Smooth muscle cell (in vitro differentiated cells): ENCODE measurements around the gene NPLOC4. TPM values are rescaled to one million over a fixed set of nuclear protein-coding genes. Genes with fewer than 3 reads are reported as not detected.

Experiments
- DNase-seq: peaks from one replicate; lab custom pipeline; 2025; ENCODE audit not compliant: unreplicated experiment; lab: John Stamatoyannopoulos, UW
- H2AFZ ChIP-seq: fragments of 200-600 bp; sonication (generic); 2 replicates; pipeline ENCODE4 v1.6.0; 2016; ENCODE audit warnings: antibody characterized with exemption, low read depth, mild to moderate bottlenecking
- H3F3A ChIP-seq: fragments of 200-600 bp; sonication (generic); 2 replicates; pipeline ENCODE4 v1.6.0; 2017; ENCODE audit warnings: antibody characterized with exemption, low read depth
- H3K27ac ChIP-seq: fragments of 200-600 bp; sonication (generic); 2 replicates; pipeline ENCODE4 v1.5.1; 2016; ENCODE audit warnings: low read depth, mild to moderate bottlenecking
- H3K27me3 ChIP-seq: fragments of 200-600 bp; sonication (generic); 2 replicates; pipeline ENCODE4 v1.6.1; 2016; ENCODE audit warnings: low read depth, mild to moderate bottlenecking
- H3K36me3 ChIP-seq: fragments of 200-600 bp; sonication (generic); 2 replicates; pipeline ENCODE4 v1.5.1; 2016; ENCODE audit warnings: low read depth
- H3K4me1 ChIP-seq: fragments of 200-600 bp; sonication (generic); 2 replicates; pipeline ENCODE4 v1.5.1; 2016; ENCODE audit warnings: low read depth
- H3K4me2 ChIP-seq: fragments of 200-600 bp; sonication (generic); 2 replicates; pipeline ENCODE4 v1.6.0; 2016; ENCODE audit warnings: mild to moderate bottlenecking
- H3K4me3 ChIP-seq: fragments of 200-600 bp; sonication (generic); 2 replicates; pipeline ENCODE4 v1.5.1; 2016; ENCODE audit warnings: mild to moderate bottlenecking
- H3K79me2 ChIP-seq: fragments of 200-600 bp; sonication (generic); 2 replicates; pipeline ENCODE4 v1.6.0; 2016; ENCODE audit warnings: low read depth, mild to moderate bottlenecking
- H3K9ac ChIP-seq: fragments of 200-600 bp; sonication (generic); 2 replicates; pipeline ENCODE4 v1.6.0; 2016; ENCODE audit warnings: low read depth
- H3K9me3 ChIP-seq: fragments of 200-600 bp; sonication (generic); replicated peaks from 2 replicates; pipeline ENCODE4 v1.5.1; 2016; ENCODE audit warnings: low read depth
- H4K20me1 ChIP-seq: fragments of 200-600 bp; sonication (generic); 2 replicates; pipeline ENCODE4 v1.6.0; 2016; ENCODE audit warnings: low read depth
- WGBS: methylation state at CpG from one replicate; pipeline ENCODE4 v1.1.7; 2016; ENCODE audit warnings: low lambda C conversion rate; 5-methylcytosine and 5-hydroxymethylcytosine counted together
- polyA plus RNA-seq: library from polyadenylated mRNA; unstranded; fragments of >200 nt; fragmentation: Nextera tagmentation; extraction: Ambion mirVana; gene quantifications from 2 replicates; pipeline ENCODE4 v1.2.1, GENCODE V29; 2016
- total RNA-seq: library from RNA; depleted of rRNA; stranded (reverse); fragments of >200 nt; gene quantifications from 2 replicates; pipeline ENCODE4 v1.2.3, GENCODE V29; 2014
- TF ChIP-seq, protein P1 (sequence below): fragments of 200-600 bp; sonication (generic); IDR thresholded peaks from 2 replicates; pipeline ENCODE4 v1.5.1; 2017; ENCODE audit warnings: borderline replicate concordance, mild to moderate bottlenecking, antibody characterized with exemption; ENCODE audit not compliant: insufficient read depth, poor library complexity, severe bottlenecking

Gene NPLOC4
- total and polyA plus RNA-seq, 2 experiments from 2014 or later = 58.1 to 60.9 TPM

DNA sequence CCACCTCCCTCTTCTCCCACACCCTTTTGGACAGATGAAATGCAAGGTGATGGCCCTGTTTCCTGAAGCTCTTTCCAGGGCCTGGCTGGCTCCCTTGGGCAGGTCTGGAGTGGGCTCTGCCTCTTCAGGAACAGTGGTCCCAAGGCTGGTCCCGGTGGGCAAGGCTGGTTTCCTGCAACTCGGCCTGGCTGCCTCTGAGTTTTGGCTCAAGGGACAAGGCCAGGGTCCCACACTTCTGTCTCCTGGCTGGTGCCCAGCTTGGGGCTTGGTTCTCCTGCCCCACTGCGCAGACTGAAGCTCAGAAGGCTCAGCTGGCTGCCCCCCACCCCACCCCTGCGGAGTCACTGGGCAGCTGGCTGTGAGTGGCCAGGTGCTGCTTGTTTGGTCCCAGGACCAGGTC, 120.5 kb downstream of the NPLOC4 start:
- Histone ChIP-seq H3K27ac (peak overlapping the region; percentile 1), H3K9me3 (no peaks in the 10 kb centered on the region), H3K79me2 (peaks cover 41% of the 10 kb centered on the region), H3K4me3 (peak overlapping the region; percentile 61), H4K20me1 (peaks cover 64% of the 10 kb centered on the region), H3K36me3 (no peaks in the 10 kb centered on the region), H3K4me2 (peak overlapping the region; percentile 99), H3K4me1 (peaks cover 41% of the 10 kb centered on the region), H3K27me3 (no peaks in the 10 kb centered on the region), H3F3A (peaks cover 36% of the 10 kb centered on the region), H3K9ac (no peak overlapping the region), H2AFZ (no peak overlapping the region)
- TF ChIP-seq, protein P1, sequence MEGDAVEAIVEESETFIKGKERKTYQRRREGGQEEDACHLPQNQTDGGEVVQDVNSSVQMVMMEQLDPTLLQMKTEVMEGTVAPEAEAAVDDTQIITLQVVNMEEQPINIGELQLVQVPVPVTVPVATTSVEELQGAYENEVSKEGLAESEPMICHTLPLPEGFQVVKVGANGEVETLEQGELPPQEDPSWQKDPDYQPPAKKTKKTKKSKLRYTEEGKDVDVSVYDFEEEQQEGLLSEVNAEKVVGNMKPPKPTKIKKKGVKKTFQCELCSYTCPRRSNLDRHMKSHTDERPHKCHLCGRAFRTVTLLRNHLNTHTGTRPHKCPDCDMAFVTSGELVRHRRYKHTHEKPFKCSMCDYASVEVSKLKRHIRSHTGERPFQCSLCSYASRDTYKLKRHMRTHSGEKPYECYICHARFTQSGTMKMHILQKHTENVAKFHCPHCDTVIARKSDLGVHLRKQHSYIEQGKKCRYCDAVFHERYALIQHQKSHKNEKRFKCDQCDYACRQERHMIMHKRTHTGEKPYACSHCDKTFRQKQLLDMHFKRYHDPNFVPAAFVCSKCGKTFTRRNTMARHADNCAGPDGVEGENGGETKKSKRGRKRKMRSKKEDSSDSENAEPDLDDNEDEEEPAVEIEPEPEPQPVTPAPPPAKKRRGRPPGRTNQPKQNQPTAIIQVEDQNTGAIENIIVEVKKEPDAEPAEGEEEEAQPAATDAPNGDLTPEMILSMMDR = no peak
- 77% methylated on average over 4 of the region's 4 CpGs for WGBS
- no peak for DNase-seq

DNA sequence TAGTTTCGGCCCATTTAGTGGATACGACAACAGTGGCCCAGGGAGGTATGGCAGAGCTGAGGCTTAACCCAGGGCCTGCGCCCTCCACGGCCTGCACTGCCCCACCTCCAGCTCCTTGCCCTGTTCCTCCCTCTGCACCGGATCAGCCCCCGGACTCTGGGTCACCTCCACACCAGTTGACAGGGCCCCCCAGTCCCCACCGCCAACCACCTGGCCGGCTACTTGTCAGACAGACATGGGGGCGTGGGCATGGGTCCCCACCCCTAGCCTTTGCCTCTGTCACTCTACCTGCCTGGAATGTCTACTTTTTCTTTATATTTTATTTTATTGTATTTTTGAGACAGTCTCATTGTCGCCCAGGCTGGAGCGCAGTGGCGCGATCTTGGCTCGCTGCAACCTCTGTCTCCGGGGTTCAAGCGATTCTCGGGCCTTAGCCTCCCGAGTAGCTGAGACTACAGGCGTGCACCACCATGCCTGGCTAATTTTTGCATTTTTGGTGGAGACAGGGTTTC, 121.3 kb downstream of the NPLOC4 start:
- Histone ChIP-seq H3K27ac (peak overlapping the region; percentile 92), H3K9me3 (no peaks in the 10 kb centered on the region), H3K36me3 (no peaks in the 10 kb centered on the region), H4K20me1 (peaks cover 72% of the 10 kb centered on the region), H3K27me3 (no peaks in the 10 kb centered on the region), H2AFZ (no peak overlapping the region), H3K79me2 (peaks cover 50% of the 10 kb centered on the region), H3K9ac (no peak overlapping the region), H3K4me2 (peak overlapping the region; percentile 99), H3F3A (peaks cover 45% of the 10 kb centered on the region), H3K4me3 (peak overlapping the region; percentile 61), H3K4me1 (peaks cover 41% of the 10 kb centered on the region)
- TF ChIP-seq, protein P1 = no peak
- 55% methylated on average over 19 of the region's 19 CpGs for WGBS
- DNase-seq = no peak

DNA sequence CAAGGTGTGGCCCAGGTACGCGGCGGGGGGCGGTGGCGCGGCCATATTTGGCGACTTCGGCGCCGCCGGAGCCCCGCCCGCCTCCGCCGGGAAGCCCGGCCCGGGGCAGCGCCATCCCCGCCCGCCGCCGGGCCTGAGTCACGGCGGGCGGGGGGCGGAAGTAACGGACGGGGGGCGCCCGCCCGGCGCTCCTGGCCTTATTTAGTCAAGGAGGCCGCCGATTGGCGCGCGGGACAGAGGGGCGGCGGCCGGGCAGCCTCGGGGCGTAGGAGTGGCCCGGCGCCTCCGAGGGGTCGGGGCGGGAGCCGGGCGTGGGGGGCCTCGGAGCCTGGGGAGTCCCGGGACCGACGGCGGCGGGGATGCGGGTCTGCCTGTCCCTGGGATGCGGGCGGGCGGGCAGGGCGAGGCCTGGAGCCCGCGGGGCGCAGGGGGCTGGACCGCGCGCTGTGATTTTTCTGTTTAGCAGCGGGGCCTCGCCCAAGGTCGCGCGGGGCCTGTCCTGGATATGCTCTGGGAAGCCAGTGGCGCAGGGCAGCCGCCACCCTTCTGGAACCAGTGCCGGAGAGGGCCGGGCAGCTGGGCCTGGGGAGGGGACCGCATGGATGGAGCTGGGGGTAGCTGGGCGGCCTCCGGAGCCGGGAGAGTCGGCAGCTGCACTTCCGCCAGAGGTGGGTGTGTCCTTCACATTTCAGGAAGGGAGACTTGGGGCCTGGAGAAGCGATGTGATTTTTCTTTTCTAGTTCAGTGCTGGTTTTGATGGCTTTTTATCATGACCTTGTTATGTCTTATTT, 122.0 kb downstream of the NPLOC4 start:
- peak; percentile 63 for DNase-seq
- peak overlapping the region; percentile 61 for H3K4me3 ChIP-seq
- H2AFZ ChIP-seq = no peak overlapping the region
- peak overlapping the region; percentile 75 for H3K9ac ChIP-seq
- TF ChIP-seq, protein P1 = no peak
- H3K4me2 ChIP-seq = peak overlapping the region; percentile 99
- H3K79me2 ChIP-seq = peaks cover 56% of the 10 kb centered on the region
- H3K36me3 ChIP-seq = peaks cover 3% of the 10 kb centered on the region
- WGBS = 2% methylated on average over 32 of the region's 82 CpGs
- H3K27me3 ChIP-seq = no peaks in the 10 kb centered on the region
- H3K4me1 ChIP-seq = peaks cover 46% of the 10 kb centered on the region
- peaks cover 51% of the 10 kb centered on the region for H3F3A ChIP-seq
- no peaks in the 10 kb centered on the region for H3K9me3 ChIP-seq
- H4K20me1 ChIP-seq = peaks cover 72% of the 10 kb centered on the region
- peak overlapping the region; percentile 92 for H3K27ac ChIP-seq

DNA sequence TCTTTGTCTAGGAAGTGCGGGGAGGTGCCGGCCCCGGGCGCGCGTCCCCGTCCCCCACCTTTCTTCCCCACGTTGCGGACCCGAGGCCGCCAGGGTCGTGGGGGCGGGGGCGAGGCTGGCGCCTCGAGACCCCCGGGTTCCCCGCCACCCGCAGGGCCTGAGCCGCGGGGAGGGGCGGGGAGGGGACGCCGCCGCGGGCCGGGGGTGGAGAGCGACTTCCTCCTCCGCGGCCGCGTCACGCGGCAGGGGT, 122.5 kb downstream of the NPLOC4 start:
- Histone ChIP-seq H3K36me3 (peaks cover 3% of the 10 kb centered on the region), H3K27me3 (no peaks in the 10 kb centered on the region), H3K4me1 (peaks cover 46% of the 10 kb centered on the region), H3K9me3 (no peaks in the 10 kb centered on the region), H3K79me2 (peaks cover 62% of the 10 kb centered on the region), H4K20me1 (peaks cover 72% of the 10 kb centered on the region), H3K4me2 (peak overlapping the region; percentile 99), H2AFZ (no peak overlapping the region), H3K9ac (peak overlapping the region; percentile 75), H3K4me3 (peak overlapping the region; percentile 61), H3F3A (peaks cover 56% of the 10 kb centered on the region), H3K27ac (peak overlapping the region; percentile 92)
- WGBS = 2% methylated on average over 10 of the region's 34 CpGs
- no peak for DNase-seq
- TF ChIP-seq, protein P1 = no peak
